HG03060 (cell line): Measurements from ENCODE around the gene GOT1.

Source experiments
- ATAC-seq: cut with Tn5 transposase; IDR thresholded peaks from one replicate; pipeline ENCODE4 v1.9.1; 2021; ENCODE audit warnings: low read depth, moderate number of reproducible peaks; ENCODE audit not compliant: unreplicated experiment

Gene GOT1

DNA sequence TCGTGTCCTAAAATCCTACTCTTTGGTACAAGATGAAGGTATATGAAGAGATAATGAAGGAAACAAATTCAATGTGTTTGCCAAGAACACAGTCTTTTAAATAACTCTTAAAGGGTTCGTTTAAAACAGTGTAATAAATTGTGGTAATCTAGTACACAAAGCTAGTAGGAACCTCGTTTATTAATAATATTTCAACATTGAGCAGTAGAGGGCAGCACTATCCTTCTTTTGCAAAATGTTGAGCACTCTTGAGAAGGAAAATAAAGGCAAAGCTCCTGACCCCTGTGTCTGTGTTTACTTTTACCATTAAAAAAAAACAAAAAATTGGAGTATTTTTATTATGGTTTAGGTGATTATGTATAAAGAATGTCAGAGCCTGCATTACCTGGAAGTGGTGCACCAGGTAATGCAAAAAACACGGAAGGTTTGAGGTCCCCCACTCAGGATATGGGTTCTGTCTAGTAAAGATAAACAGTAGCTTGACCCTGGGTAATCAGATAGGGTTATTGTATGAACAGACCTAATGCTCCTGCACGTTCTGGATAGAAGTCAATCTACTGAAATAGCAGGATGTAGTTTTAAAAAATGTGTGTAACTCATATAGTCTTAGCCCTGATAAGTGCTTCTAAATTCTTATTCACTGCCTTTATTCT is 5.7 kb upstream of the GOT1 start:
- ATAC-seq: no peak

DNA sequence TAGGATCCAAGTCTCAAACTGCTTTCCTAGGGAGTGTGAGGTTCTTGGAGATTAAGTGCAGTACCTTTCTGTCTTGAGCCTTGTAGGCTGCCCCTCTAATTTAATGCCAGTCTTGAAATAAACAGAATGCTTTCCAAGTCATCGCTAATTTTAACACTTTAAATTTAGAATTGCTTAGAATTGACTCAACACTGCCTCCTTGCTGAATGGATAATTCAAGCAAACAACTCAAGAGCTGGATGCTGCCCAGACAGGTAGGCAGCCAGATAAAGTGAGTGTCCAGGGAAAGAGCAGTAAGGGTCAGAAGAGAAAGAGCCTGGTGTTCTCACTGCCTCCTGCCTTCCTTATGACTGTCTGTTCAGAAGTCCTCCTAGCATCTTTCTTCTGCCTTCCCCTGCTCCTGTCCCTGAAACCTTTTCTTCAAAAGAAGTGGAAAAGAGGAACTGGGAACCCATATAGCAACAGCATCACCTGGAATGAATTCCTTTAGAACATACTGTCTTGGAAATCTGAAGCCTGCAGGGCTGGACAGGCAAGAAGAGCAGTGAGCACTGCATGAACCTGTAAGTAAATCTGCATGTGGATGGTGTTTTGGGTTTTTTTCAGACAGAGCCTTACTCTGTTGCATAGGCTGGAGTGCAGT is 3.1 kb upstream of the GOT1 start:
- ATAC-seq: no peak

DNA sequence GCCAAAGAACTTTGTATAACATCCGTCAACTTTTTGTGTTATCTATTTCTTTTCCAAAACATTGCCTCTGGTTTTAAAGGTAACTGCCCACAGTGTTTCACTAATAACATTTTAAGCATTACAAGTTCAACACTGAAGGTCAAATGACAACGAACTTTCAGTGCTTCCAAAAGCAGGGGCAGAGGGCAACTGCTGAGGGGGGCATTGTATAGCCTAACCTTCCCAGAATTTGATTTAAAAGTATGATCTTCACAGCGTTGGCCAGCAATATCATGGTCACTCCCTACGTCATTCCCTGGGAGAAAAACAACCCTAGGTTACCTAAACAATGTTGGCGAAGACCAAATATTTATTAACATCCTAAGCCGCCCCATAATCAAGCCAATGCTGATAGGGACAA is 2.5 kb upstream of the GOT1 start:
- ATAC-seq: no peak

DNA sequence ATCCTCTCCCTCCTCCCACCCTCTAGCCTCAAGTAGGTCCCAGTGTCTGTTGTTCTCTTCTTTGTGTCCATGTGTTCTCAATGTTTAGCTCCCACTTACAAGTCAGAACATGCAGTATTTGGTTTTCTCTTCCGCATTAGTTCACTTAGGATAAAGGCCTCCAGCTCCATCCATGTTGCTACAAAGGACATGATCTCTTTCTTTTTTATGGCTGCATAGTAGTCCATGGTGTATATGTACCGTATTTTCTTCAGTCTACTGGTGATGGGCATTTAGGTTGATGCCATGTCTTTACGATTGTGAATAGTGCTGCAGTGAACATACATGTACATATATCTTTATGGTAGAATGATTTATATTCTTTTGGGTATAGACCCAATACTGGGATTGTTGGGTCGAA is 1.6 kb upstream of the GOT1 start:
- ATAC-seq: no peak

DNA sequence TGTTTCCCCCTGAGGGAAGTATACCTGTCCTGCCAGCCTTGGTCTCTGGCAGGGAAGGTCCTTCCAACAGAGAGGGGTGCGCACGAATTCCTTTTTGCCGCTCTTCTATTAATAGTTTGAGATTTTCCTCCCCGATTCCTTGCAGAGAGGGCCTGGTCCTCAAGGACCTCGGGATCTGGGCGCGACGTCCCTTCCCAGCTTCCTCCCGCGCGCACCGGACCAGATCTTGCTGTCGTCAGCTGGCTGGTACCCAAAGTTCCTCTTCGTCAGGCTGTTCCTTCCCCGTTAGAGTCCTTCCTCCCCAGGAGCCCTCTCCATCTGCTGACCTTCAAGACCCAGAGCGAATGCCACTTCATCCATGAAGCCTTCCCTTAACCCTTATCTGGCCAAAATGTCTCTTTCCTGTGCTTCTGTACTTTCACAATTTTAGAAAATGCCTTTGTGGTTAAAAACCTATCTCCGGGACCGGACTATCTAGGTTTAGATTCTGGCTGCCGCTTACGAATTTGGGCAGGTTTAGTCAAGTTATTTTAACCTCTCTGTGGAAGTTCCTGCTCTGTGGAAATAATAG is 851 bp upstream of the GOT1 start:
- ATAC-seq: no peak

DNA sequence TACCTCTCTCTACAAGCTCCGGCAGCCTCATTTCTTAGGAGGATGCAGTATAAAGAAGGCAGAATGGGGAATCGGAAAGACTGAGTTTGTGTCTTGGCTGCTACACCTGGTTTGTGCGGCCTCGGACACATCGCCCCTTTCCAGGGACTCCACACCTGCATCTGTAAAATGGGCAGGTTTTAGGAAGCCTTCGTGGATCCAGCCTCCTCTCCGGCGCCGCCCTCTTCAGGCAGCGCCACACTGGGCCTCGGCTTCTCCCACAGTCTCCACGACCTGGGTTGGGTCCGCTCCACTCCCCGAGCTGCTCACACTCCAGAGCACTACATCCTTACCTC is 341 bp downstream of the GOT1 start:
- ATAC-seq: no peak

DNA sequence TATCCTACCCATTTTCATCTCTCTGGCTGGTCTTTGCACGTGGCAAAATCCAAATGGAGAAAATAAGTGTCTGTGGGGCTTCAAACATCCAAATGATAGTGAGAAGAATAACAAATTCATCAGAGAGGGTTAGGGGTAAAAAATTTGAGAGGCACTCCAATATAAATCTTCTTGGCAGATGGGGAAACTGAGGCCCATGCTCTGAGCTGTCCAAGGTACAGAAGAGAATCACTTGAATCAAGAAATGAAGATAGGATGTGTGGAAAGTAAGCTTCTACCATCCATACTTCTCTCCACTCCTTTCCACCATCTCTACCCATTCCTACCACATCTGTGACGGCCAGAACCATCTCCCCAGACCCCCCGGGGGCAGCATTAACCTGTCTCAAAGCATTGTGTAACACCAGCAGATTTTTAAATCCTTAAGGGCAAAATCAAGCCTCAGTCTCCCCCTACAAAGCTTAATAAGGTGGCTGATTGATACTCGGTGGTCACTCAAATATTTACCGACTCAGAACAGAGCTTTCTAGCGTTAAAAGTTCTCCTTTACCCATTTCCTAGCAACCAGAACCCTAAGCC is 818 bp downstream of the GOT1 start:
- no peak for ATAC-seq

DNA sequence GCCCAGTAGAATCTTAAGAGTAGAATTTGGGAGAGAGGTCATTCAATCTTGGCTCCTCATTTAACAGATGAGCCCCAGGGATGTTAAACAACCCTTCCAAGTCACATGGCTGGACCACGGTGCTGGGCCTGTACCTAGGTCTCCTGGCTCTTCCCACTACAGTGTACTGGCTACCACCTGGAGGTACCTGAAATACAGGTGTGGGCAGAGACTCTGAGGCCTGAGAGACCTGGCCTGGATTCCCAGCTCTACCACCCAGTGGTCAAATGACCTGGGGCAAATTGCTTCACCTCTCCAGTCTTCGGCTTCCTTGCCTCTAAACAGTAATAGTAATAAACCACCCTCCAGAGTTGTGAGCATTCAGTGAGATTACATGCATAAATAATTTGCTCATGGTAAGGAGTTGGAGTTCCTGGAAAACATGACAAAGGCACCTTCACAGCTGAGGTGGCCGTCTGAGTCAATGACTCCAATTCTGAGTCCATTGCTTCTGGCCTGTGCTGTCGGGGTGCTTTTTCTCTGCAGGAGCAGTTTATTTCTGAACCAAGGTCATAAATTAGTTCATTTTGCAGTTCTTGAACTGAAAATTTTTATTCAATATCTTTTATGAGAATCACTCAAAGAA is 2.7 kb downstream of the GOT1 start:
- no peak for ATAC-seq

DNA sequence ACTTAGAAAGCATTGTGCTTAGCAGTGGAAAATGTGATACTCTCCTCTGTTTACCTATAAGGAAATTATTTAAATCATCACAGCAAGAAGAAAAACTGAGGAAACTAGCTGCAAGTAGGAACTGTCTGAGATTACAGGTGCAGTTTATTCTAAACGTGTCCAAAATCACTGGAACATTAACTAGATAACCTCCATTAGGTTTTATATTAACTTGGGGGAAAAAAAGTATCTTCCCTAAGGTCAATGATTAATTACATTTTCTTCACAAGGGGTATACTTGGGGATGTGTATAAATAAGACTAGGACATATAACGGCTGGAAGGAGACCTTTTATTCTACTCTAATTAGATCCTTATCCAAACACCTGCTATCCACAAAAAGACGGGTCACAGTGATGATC is 3.7 kb downstream of the GOT1 start:
- no peak for ATAC-seq

DNA sequence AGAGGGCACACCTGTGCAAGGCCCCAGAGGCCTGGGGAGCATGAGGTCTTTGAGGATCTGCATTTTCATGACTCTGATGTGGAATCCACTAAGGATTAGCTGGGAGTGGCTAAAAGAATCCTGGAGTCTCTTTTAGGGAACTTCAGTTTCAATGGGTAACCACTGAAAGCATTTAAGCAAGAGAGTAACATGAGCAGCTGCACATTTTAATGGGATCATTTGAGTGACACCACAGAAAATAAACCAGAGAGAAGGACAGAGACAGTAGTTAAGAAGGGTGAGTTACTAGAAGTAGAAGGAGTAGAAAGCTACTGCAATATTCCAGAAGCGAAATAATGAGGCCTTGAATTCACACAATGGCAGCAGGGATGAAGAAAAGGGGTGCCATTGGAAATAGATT is 5.2 kb downstream of the GOT1 start:
- no peak for ATAC-seq

DNA sequence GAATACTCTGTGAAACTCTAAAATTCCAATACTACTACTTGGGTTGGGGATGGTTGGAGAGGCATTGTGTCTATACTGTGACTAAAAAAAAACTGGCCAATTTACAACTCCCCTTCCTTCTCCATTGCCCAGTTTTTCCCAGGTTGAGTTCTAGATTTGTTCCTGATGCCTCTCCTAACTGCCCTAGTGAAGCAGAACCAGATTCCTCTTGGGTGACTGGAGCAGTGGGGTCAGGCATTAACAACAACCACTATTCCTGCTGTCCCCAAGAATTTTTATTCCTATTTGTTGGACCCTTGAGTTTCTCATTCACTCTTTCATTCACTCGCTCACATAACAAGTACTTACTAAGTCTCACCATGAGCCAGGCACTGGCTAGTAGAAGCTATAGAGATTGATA is 5.8 kb downstream of the GOT1 start:
- ATAC-seq: no peak

DNA sequence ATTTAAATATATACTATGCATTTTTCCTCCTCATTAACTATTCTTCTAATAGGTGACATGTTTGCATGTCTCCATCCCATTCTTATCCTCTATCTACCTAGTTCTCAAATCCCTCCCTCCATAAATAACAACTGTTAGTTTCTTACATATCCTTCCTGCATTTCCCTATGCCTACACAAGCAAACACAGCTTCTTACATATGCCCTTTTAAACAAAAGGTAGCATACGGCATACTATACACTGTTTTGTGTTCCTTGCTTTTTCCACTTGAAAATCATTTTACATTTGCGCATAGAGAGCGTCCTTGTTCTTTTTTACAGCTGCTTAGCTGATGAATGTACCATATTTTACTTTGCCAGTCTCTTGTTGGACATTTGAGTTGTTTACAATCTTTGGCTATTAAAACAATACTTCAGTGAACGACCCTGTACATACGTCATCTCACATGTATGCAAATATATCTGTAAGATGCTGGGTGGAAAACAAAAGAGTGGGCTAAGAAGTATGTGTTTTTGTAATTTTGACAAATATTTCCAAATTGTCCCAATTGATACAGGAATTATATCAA is 7.8 kb downstream of the GOT1 start:
- ATAC-seq: no peak

DNA sequence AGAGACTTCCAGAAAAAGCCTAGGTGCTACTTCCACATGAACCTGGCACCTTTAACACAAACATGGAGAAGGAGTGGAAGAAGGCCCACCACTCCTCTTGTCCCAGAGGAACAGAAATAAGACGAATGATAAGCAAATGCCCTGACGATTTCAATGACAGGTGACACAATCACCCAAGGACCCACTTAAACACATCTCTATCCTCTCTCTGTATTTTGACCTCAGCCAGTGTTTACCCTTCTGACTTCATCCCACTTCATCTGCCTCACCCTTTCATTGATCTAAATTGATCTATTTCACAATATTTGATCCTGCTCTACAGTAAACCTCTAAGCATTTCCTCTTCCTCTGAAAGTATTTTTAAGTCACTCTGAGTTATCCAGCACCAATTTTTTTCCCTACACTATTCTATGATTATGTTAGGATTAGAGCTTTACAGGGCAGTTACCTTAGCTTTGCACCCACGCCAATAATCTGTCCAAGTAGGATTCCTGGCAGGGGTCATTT is 9.1 kb downstream of the GOT1 start:
- no peak for ATAC-seq

DNA sequence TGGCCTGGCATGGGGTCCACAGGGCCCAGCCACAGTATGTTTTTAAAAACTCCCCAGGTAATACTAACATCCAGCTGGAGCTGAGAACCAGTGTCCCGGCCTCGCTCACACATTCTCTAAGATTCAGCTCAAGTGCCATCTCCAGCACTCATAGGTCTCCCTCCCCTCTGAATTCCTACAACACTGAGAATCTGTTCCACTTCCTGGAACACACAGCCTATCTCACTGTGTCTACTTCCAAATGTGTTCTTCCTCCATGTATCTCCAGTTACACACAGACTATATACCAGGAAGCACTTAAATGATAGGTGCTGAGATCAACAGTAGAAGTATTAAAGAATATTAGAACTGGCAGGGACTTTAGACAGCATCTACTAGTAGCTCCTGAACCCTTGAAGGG is 10.7 kb downstream of the GOT1 start:
- ATAC-seq: no peak

DNA sequence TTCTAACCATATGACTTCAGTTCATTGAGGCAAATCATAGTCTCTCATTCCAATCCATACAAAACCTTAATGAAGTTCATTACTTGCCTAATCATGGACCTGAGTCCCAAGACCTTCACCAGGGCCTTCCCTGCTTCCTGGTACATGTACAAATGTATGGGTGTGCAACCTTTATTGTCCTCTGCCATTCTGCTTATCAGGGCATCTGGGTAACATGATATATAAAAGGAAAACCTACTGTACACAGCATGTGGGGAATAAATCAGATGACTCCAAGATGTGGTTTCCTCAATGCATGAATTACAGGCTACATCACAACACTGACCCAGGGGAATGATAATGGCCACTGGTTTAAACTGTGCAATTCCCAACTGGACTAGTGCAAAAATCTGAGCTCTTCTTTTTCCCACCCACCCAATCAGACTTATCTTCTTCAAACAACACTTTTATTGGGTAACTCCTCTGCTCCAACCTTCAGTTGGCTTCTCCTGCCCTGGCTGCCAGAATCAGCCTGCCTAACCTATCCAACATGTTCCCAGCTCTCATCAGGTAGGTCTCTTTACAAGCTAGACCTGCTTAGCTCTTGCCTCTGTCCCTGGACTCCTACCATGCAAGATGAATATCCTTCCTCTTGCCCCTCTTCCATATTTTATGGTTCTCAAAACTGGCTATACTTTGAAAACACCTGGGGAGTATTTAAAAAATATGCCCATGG is 11.4 kb downstream of the GOT1 start:
- no peak for ATAC-seq

DNA sequence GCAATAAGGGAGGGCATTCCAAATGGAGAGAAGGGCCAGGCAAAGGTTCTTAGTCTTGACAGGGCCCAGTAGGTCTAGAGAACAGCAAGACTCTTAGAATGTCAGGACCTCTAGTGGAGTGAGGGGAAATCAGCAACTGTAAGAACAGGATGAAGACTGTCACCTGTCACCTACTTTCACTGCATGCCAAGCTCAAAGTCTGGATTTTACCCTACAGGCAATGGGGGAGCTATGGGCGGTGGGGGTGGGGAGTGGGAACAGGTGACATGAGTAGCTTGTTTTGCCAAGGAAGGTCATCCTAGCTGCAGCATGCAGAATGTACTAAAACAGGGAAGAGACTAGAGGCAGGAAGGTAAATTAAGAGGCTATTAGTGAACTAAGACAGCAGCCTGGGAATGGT is 18.3 kb downstream of the GOT1 start:
- no peak for ATAC-seq

DNA sequence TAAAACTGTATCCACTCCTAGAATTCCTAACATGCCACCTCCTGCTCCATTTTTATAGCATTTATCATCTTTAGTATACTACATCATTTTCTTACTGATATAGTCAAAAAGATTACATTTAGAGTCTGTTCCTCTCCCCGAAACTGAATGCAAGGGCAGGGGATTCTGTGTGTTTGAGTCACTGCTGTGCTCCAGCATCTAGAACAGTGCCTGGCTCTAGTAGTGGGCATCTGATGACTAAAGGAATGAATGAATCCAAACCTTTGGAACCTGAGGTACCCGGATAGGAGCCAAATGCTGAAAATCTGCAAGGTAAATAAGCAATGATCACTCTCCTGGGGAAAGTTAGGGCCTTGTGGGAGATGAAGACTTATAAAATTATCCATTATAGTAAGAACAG is 18.9 kb downstream of the GOT1 start:
- no peak for ATAC-seq

DNA sequence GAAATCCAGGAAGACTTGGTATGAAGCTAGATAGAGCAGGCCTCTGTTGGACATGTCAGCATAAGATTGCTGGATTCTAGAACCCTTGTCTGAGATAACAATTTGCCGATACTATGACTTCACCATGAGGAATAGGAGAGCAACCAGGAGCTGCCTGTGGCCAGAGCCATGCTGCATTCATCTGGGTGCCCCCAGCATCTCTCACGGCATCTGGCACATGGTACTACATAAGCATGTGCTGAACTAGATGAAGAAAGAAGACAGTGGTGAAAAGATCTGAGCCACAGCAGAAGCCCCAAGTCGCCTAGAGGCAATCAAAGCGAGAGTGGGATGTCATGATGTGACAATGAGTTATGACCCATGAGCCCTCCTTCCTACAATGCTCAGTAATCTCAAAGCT is 19.5 kb downstream of the GOT1 start:
- no peak for ATAC-seq

DNA sequence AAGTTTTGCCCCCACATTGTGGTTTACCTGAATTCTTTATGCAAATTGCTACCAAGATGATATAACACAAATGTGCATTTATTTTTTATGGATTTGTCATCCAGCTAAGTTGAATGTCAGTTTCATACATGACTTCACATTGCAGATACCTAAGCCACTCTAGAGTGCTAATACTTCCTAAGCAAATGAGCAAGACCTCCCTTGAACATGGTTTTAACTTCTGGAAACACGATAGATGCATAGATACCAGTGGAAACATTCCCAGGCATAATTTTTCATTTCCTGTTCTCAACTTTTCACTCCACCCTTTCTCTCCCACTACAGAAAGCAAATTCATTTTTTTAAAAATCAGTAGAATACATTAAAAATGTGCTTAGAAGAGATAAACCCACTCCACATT is 20.3 kb downstream of the GOT1 start:
- no peak for ATAC-seq

DNA sequence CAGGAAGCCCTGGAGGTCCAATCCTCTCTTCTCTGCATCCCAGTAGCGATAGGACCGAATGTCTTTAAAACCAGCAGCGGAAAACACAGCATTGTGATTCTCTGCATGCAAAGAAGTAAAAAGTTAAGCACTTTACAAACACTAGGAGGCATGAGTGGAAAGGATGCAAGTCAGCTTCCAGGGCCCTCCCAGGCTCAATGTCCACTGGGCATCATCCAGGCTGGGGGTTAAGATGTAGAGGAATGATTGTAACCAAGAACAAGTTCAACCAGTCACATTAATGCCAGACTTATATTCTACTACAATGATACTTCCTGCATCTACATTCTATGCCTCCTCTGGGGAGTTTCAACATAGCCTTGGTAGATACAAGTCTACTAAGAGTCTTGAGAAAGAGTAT is 24.3 kb downstream of the GOT1 start:
- ATAC-seq: no peak

DNA sequence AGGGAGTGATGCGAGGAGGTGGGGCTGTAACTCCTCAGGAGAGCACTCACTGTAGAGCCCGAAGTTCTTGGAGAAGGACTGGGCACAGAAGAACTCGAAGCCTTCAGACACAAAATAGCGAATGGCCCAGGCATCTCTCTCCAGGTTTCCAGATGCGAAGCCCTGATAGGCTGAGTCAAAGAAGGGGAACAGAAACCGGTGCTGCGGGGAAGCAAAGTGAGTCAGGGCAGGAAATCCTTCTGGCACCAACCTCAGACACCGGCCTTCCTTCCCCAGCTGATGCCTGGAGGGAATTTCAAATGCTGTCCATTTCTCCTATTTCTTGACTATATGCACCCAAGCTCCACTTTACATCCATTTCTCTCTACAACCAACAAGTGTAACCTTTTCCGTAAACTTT is 26.8 kb downstream of the GOT1 start:
- no peak for ATAC-seq
